Hepatocyte (in vitro differentiated cells): ENCODE data around the gene SEC23A.

ENCODE experiments used
- CTCF ChIP-seq: fragments of 200-600 bp; sonication (generic); IDR thresholded peaks from 2 replicates; pipeline ENCODE4 v1.5.1; 2016; ENCODE audit warnings: antibody characterized with exemption, mild to moderate bottlenecking; ENCODE audit not compliant: poor library complexity
- EZH2phosphoT487 ChIP-seq: fragments of 200-600 bp; sonication (generic); IDR thresholded peaks from one replicate; pipeline ENCODE4 v1.6.1; 2018; ENCODE audit warnings: antibody characterized with exemption, mild to moderate bottlenecking, low read depth, moderate library complexity; ENCODE audit not compliant: unreplicated experiment, severe bottlenecking

GRCh38 chr14:39028620-39029019 lies 74.4 kb downstream of the SEC23A start:
- TF ChIP-seq CTCF (no peak), EZH2phosphoT487 (no peak)
